ACHN (cell line): ENCODE data around the gene MEF2C.

Source experiments
- DNase-seq: peaks from one replicate; pipeline ENCODE4 v3.0.0-alpha.2; 2015
- in situ Hi-C: cut with HindIII; loops from 2 replicates; pipeline ENCODE4 v1.10.0; 2017; ENCODE audit warnings: low sequenced_read_pairs, low pct_ligation_motif_present, low pct_unique_long_range_greater_than_20kb

The MEF2C gene

GRCh38 chr5:88677943-88678769, 204.8 kb downstream of the MEF2C start:
- in situ Hi-C loops: no loop called here
- DNase-seq: no peak

- in situ Hi-C loops: no loop called here
- DNase-seq: no peak
These were observed 205.5 kb downstream of the MEF2C start for GRCh38 chr5:88677376-88677895.

GRCh38 chr5:88676637-88677375, 206.2 kb downstream of the MEF2C start:
- DNase-seq: no peak
- in situ Hi-C loops: no loop called here

DNA sequence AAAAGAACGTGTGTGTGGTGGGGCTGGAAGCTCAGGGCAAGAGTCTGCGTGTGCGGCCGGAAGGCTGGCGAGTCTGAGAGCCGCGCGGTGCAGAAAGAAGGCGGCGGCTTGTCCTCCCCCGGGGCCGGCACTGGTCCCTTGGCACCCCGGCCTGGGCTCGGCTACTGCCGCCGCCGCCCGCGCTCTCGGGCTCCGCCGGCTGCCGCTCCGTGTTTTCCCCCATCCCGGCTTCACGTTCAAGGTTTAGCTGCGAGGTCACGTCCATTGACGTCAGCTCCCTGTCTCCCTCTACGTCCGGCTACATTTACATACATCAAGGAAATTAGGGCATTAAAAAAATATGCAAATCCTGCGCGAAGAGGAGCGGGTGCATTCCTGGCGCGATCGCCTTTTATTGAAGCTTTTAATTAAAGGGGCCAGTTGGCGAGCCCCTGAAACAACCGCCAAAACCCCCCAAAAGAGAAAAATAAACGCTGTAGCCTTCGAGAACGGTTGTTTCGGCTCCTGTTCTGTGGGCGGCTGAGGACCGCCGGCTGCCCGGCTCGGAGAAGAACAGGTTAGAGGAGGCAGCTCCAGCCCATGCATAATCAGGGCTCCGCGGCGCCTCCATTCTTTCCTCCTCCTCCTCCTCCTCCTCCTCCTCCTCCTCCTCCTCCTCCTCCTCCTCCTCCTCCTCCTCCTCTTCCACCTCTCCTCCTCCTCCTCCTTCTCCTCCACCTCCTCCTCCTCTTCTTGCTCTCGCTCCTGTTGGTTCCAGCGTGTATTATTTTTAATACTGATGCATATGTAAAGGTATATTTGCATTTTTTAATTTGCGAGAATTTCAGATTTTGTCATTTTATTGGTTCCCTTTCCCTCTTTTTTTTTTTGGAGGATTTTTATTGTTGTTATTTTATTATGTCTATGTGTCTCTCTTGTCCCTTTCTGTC, 207.0 kb downstream of the MEF2C start:
- in situ Hi-C loops: no loop called here
- no peak for DNase-seq

- DNase-seq: no peak
- in situ Hi-C loops: no loop called here
These were observed 207.7 kb downstream of the MEF2C start for GRCh38 chr5:88675168-88675707.

DNA sequence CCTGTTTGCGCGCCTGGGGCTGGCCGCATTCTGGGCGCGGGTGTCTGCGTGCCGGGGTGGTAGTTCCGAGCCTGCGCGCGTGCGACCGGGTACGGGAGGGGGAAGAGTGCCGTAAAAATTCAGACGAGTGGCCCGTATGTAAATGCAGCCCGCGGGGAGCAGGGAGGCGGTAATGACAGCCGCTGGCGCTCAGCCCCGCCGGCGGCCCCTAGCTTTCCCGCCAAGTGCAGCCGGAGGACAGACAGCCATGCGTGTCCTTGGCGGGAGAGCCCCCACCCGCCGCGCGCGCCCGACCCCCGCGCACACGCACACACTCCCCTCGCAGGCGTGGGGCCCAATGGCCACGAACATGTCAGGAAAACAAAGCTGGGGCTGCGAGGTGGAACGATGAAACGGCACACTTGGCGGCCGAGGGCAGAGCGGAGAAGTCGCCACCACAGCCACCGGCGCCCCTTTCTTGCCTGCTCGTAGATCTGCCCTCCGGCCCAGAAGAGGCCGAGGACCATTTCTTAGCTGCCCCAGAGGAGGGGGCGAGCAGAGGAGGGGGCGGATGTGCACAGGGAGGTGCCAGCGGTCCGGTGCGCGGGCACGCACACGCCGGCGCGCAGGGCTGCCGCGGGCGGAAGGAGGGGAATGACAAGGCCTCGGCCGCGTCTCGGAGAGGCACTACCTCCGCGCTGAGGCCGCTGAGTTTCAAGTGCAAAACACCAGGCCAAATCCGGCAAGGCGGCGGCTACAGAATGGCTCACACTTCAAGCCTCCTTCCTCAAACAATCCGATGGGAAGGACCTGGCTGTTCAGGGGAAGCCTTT, 208.4 kb downstream of the MEF2C start:
- in situ Hi-C loops: no loop called here
- DNase-seq: peak; percentile 24

- in situ Hi-C loops: no loop called here
- DNase-seq: no peak
These were observed 209.5 kb downstream of the MEF2C start for GRCh38 chr5:88673253-88674105.

- no peak for DNase-seq
These were observed 210.2 kb downstream of the MEF2C start for GRCh38 chr5:88672644-88673252.

GRCh38 chr5:88671505-88672499, 211.2 kb downstream of the MEF2C start:
- in situ Hi-C loops: no loop called here
- no peak for DNase-seq

More at GRCh38 chr5:88672644-88673252, 210.2 kb downstream of the MEF2C start:
- in situ Hi-C loops: no loop called here

DNA sequence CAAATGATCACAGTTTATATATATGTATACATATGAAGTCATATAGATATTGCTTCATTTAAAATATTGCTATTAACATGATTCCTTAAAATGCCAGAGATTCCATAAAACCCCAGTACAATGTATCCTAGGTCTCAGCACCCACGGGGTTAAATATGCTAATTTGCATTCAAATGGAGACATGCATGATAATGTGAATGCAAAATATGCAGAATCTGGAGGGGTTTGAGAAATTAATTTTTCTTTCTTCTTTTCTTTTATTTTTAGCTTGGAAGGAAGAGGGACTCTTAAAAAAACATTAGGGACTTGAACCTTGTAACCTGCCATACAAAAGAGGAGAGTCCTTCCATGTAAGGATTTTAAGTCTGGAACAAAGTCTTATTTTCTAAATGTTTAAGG, 211.9 kb downstream of the MEF2C start:
- in situ Hi-C loops: no loop called here
- DNase-seq: no peak

DNA sequence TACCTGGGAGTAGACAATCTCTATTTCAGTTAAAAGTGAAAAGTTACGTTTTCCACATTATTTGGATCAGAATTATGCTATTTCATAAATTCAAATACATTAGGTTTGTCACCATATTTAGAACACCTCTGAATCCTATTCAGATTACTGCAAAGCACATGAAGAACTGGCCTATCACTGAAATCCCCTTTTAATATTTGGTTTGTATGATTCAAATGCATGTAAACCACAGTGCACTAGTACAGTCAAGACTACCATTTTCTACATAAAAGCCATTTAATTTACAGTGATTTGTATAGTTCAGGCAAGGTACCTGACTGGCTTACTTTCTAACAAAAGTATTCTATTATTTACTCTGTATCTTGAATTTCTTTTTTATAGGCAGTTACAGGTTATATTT, 212.5 kb downstream of the MEF2C start:
- no peak for DNase-seq
- in situ Hi-C loops: no loop called here

DNA sequence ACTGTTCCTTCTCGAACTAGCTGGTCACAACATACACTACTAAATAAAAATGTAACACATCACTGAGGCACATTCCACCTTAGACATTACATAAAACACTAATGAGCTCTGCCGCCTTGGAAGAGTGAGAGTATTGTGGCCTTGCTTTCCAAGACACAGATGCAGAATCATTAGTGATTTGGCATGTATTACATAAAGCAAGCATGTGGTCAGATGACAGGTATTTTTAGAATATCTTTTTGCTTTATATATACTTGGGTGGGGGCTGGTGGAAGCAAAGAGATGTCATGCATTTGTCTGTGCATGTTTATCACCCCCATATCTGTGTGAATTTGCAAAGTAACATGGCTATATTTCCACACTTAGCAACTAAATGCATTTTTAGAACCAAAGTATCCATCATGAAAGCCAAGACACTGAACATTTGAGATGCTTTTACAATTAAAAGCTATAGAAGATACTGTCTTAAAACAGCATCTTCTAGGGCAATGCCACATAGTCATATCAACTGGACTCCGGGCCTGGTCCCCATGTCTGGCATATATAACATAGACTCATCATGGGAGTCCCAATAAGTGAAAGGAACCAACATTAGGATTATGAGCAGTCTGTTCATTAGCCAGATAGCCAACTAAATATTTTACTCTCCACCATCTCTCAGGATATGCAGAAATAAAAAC, 213.5 kb downstream of the MEF2C start:
- in situ Hi-C loops: no loop called here
- no peak for DNase-seq

- DNase-seq: no peak
- in situ Hi-C loops: no loop called here
These were observed 215.3 kb downstream of the MEF2C start for GRCh38 chr5:88667496-88668201.
